ENCODE data around the gene SOX12.
"Not testable (repeated sequence)": the region's sequence is repeated elsewhere in the genome, so short reads cannot be mapped to it uniquely, and the experiment has no call there.

SOX12 gene

DNA sequence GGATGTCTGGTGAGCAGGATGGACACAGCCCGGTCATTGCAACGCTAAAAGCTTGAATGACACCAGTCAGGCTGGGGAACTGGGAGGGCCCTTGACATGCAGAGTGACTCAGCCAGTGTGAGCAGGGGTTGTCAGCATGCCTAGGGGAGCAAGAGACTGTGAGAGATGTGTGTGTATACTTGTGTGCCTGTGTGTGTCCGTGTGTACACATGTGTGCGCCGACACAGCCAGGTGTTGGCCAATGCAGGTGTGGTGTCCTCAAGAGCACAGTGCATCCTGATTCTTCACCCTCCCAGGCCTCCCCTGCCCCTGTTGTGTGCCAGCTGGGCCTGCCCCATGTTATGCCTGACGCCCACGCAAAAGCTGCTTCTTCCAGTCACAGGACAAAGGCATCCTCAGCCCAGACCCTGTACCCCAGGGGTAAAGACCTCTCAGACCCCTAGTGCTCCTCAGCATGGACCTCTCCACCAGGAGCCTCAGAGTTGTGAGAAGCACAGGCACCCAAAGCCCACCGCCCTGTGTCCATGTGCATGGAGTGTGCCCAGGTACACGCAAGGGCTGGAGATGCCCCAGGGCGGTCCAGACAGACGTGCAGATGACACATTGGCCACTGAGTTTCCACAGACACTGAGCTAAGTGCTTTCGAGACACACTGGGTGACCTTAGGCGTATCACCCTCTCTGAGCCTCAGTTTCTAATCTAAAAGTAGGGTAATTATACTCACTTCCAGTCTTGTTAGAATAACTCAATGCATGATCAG is 38.1 kb downstream of the SOX12 start:
- peak; percentile 90 for DNase-seq

DNA sequence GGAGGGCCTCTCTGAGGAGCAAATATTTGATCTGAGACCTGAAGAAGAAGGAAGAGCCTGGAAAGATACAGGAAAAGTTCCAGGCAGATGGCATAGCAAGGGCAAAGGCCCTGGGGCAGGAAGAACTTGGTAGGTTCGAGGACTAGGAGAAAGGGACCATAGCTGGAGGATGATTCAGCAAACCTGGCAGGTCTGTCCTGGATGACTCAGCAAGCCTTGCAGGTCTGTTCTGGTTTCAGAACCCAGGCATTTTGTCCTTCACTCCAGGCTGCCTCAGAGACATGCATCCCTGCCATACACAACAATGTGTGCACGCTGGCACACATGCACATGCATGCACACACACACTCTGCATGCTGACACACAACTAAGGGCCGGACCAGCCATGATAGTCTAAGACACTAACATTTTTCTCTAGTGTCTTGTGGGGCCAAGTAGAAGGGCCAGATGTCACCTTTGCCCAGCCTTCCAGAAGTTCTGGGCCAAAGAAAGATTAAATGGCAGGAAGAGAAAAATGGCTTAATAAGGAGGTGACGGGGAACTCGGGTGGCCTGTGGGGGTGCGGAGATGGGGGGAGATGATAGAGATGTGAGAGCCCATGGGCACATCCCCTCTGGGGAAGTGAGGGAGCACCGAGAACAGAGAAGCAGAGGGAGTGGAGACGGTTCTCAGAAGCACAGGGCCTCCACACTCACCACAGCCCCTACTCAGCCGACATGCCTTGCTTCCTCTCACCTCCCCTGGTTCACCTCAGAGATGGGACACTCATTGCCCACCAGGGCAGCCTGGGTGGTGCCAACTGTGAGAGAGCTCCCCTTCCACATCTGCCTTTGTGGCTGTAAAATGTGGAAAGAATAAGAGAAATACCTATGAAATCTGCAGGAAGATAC is 39.8 kb downstream of the SOX12 start:
- peak; percentile 85 for DNase-seq

DNA sequence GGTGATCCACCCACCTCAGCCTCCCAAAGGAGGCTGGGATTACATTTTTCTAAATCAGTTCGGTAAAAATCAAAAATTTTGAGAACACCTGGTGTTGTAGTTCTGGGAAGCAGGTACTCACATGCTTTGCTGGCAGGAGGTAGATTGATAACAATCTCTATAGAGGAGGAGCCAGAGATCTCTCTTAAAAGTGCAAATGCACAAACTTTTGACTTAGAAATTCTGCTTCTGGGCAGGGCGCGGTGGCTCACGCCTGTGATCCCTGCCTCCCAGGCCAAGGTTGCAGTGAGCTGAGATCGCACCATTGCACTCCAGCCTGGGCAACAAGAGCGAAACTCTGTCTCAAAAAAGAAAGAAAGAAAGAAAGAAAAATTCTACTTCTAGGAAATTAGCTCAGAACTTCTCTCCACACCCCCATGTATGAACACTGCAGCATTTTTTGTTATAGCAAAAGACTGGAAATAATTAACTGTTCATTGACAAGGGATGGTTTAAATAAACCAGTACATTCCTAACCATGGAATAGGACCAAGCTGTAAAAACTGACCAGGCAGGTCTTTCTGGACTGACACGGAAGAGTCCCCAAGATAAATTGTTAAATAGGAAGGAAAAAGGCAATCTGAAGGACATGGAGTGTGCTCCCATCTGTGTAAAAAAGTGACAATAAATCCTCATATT is 40.8 kb downstream of the SOX12 start:
- no peak for DNase-seq

DNA sequence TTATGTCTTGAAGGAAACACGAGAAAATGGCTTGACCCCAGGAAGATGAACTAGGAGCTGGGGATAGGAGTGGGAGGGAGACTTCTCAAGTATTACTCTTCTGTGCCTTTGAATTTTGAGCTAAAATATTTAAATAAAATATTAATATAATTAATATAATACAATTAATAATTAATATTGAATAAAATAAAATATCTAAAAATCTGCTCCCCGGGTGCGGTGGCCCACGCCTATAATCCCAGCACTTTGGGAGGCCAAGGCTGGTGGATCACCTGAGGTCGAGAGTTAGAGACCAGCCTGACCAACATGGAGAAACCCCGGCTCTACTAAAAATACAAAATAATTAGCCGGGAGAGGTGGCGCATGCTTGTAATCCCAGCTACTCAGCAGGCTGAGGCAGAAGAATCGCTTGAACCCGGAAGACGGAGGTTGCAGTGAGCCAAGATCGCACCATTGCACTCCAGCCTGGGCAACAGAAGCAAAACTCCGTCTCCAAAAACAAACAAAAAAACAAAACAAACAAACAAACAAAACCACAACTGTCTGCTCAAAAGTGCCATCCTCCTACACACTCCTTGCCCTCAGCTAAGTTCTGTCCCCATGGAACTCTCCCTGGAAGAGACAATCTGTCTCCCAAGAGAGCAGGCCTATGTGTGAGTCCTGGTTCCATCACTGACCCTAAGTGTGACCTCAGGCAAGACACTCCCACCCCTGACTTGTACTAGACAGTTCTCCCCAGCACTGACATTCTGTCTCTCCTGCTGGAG is 41.5 kb downstream of the SOX12 start:
- DNase-seq = peak; percentile 74

DNA sequence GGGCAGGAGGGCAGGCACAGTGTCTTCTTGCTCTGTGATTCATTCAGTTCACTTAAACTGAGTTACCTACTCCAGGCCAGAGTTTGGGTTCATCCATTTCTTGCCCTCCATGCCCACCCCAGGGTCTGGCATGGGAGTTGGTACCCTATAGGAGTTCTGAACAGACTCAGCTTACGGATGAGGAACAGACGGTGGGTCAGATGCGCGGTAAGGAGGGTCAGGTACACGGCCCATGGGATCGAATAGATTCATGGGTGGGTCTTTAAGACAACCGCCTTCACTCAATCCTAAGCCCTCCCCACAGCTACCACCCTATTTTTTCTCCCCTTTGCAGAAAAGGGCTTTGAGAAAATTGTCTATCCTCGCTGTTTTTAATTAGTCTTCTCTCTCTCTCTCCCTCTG is 42.1 kb downstream of the SOX12 start:
- DNase-seq = no peak

DNA sequence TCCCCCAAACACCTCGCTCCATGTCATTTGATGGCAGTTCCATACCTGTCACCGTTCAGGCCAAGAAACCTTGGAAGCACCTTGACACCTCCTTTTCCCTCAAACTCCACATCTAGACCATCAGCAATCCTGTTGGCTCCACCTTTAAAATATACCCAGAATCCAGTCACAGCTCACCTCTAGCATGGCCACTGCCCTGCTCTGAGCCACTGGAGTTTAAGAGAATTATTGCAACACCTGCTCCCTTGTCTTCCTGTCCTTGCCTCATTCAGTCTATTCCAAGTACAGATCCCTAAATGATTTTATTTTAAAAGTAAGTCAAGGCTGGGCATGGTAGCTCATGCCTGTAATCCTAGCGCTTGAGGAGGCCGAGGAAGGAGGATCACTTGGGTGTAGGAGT is 43.6 kb downstream of the SOX12 start:
- DNase-seq = no peak

DNA sequence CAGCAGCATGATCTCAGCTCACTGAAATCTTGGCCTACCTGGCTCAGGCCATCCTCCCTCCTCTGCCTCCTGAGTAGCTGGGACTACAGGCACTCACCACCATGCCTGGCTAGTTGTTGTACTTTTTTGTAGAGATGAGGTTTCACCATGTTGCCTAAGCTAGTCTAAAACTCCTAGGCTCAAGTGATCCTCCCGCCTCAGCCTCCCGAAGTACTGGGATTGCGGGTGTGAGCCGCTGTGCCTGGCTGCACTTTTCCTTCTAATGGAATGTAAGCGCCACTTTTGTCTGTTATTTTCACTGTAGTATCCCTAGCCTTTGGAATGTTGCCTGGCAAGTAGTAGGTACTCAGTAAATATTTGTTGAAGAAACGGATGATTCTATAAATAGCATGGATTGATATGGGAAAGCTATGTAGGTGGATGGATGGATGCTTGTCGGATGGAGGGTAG is 44.8 kb downstream of the SOX12 start:
- peak; percentile 73 for DNase-seq

DNA sequence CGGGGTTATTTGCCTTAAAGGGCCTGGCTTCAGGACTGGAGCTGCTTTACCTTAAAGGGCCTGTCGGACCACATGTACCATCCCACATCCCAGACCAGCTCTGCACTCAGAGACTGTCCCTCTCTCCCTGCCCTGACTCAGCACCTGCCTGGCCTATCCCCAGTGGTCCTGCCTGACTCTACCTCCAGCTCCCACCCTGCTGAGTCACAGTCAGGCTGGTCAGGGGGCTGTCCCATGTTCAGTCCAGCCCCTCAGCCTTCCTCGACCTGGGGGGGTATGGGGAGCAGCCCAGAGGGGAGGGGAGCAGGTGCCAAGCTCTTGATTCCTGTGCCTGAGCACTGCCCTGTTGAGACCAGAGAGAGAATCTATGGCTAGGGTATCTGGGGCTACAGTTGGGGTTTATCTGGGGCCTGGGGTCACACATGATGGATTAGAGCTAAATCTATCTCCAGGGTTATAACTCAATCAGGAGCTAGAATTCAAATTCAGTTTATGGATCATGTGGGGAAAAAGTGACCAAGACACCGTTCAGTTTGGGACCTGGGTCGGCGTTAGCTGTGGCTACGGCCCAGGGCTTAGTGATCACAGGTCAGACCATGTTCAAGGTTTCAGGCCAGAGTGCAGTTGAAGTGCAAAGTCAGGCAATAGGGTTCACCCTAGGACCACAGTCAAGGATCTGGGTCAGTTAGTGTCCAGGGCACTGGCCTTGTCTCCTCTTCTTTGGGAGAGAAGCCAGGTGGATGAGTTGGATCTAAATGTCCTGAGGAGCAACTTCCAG is 45.8 kb downstream of the SOX12 start:
- DNase-seq = peak; percentile 78

DNA sequence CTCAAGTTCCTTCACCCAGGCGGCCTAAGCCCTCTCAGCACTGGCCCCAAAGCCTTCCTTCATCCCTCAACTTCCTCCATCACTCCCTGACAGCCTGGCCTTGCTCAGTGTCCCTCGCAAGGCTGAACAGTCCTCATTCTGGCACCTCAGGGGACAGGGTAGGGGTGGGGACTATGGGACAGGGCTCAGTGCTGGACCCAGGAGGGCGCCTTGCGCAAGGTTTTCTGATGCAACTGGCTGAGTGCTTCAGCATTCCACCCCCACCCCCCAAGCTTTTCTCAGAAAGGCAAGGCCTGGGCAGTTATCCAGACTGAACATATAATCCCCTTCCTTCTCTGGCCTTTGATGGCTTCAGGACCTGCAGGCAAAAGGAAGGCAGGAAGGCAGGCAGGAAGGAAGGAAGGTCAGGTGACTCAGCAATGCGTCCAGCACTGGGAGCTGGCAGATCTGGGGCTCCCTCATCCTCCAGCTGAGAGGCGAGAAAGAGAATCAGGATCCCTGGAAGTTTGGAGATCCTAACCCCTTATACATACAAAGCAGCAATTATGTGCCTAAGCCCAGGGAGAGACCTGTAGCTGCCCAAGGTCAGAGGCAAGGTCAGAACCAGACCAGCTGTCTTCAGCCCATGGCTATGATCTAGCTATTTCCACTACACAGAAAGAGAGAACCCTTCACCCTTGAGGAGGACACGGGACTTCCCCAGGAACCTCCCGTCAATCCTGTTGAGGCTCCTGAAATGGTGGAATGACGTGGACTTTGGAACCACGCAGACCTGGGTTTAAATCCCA is 46.6 kb downstream of the SOX12 start:
- DNase-seq = peak; percentile 85

DNA sequence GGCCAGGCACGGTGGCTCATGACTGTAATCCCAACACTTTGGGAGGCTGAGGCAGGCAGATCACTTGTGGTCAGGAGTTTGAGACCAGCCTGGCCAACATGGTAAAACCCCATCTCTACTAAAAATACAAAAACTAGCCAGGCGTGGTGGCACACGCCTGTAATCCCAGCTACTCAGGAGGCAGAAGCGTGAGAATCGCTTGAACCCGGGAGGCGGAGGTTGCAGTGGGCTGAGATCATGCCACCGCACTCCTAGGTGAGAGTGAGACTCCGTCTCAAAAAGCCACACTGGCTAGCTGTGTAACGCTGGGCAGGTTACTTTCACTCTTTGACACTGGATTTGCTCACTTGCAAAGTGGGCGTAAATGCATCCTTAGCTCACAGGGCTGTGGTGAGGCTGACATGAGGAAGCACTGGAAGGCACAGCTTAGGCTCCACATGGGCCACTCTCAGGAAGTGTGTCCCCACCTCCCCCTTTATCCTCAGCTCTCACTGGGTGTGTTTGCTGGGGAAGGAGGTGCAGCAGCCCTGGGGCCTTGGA is 47.3 kb downstream of the SOX12 start:
- DNase-seq = not testable (repeated sequence)

DNA sequence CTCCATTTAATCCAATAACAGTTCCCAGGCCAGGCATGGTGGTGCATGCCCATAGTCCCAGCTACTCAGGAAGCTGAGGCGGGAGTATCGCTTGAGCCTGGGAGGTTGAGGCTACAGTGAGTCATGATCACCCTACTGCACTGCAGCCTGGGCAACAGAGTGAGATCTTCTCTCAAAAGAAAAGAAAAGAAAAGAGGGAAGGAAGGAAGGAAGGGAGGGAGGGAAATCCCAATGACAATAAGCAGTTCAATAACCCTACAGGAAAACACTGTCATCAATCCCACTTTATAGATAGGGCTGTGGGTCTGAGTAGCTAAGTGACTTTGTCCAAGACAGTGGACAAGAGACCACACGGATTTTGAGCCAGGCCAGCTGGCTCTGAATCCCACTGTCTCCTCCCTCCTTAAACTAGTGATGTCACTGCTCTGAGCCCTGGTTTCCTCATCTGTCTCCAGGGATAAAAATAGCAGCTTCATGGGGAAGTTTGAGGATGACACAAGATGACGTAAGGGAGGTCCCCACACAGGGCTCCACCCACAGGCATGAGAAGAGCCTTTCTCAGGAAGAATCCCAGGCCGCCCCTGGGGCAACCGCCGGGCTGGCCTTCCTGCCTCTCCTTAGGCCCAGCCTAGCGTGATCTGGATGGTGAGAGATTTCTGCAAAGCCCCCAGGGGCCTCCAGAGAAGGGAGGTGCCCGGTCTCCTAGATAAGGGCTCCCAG is 48.0 kb downstream of the SOX12 start:
- DNase-seq = peak; percentile 92

DNA sequence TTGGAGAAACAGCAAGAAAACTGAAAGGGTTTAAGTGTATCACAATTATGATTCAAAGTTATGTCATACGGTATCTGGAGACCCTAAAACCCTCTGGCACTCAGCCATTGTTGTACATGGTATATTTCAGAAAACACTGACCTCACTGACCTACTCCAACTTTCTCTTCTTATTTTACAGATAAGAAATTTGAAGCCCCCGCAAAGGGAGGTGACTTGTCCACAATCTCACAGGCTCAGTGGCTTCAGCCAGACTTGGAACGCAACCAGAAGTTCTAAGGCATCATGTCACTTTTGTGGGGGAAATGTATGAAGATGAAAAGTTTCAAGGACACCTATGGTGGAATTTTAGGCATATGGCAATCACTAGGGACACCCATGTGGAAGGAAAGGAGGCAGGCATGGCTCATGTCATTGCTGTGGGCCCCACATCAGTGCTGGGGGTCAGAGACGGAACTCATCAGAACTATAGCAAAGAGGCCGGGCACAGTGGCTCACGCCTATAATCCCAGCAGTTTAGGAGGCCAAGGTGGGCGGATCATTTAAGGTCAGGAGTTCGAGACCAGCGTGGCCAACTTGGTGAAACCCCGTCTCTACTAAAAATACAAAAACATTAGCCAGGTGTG is 50.0 kb downstream of the SOX12 start:
- no peak for DNase-seq

DNA sequence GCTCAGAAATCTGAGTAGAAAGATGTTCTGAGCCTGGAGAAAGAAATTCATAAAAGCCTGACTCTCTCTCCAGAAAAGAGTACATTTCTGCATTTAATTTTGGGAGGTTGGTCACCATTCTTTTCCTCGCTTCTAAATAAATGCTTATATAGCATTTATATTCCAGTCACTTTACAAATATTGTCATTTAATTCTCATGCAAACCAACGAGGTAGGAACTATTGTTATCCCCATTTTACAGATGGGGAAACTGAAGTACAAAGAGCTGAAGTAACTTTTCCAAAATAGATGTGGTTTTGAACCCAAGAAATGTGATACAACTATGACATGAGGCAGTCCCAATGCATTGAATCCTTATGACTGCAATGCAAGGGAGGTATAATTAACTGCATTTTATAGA is 50.7 kb downstream of the SOX12 start:
- DNase-seq = no peak

DNA sequence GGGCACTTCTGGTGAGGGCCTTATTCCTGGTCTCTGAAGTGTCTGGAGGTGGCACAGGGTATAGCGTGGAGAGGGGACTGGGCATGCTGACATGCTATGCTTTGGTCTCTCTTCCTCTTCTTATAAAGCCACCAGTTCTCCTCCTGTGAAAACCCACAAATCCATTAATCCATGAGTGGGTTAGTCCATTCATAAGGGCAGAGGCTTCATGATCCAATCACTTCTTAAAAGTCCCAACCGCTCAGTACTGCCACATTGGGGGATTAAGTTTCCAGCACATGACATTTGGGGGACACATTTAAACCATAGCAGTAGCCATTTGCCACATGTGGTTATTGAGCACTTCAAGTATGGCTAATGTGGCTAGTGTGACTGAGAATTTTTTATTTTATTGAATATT is 51.4 kb downstream of the SOX12 start:
- no peak for DNase-seq

DNA sequence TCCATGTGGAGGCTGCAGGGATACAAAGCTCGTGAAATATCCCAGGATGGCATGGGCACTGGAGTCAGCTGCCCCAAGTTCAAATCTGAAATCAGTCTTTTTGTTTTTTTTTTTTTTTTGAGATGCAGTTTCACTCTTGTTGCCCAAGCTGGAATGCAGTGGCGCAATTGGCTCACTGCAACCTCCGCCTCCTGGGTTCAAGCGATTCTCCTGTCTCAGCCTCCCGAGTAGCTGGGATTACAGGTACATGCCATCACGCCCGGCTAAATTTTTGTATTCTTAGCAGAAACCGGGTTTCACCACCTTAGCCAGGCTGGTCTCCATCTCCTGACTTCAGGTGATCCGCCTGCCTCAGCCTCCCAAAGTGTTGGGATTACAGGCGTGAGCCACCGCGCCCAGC is 52.2 kb downstream of the SOX12 start:
- DNase-seq = not testable (repeated sequence)

DNA sequence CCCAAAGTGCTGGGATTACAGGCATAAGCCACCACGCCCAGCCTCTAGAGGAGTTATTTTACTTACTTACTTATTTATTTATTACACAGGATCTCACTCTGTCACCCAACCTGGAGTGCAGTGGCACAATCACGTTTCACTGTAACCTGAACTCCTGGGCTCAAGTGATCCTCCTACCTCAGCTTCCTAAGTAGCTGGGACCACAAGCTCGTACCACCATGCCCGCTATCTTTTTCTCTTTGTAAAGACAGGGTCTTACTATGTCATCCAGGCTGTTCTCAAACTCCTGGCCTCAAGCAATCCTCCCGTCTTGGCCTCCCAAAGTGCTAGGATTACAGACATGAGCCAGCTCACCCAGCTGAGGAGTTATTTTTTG is 53.6 kb downstream of the SOX12 start:
- no peak for DNase-seq
